BE2C (cell line): Measurements from ENCODE around the gene SFMBT2.

Experiments
- DNase-seq: peaks from one replicate; pipeline ENCODE4 v3.0.0-alpha.2; 2020
- H3K27me3 ChIP-seq: fragments of 250-450 bp; sonication (Bioruptor Pico); 2 replicates; pipeline ENCODE4 v1.5.1; 2020; ENCODE audit warnings: mild to moderate bottlenecking
- H3K36me3 ChIP-seq: fragments of 250-450 bp; sonication (Bioruptor Pico); 2 replicates; pipeline ENCODE4 v1.5.1; 2020; ENCODE audit warnings: mild to moderate bottlenecking
- H3K4me1 ChIP-seq: fragments of 250-450 bp; sonication (Bioruptor Pico); 2 replicates; pipeline ENCODE4 v1.5.1; 2020
- H3K4me3 ChIP-seq: 2 replicates; pipeline ENCODE4 v1.5.1; 2011; ENCODE audit warnings: low read depth, low read length
- H3K9me3 ChIP-seq: fragments of 250-450 bp; sonication (Bioruptor Pico); 2 replicates; pipeline ENCODE4 v1.5.1; 2020
- CTCF ChIP-seq: IDR thresholded peaks from 2 replicates; pipeline ENCODE4 v1.5.1; 2012; ENCODE audit warnings: mild to moderate bottlenecking, low read depth, low read length

SFMBT2 gene

DNA sequence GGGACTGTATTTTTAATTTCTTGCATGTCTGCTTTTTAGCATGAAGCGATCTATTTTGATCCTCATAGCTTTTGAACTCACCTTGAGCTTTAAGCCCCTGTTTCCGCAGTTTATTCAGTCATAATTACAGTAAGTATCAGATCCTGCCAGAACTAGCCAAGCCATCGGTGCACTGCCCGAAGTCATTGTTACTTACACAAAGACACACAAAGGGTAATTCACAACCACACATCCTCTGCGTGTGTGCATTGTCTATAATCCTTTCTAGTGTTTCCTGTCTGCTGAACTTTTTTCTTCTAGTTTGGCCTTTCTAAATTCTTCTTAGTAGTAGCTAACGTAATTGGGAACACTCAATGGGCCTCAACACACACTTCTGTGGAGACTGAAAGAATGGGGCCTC lies 133.0 kb downstream of the SFMBT2 start:
- H3K4me1 ChIP-seq = 0 out of 2 replicates have a peak, but pooled peaks cover 3% of the 10 kb centered on the region
- H3K4me3 ChIP-seq = no peak overlapping the region
- no peak for TF ChIP-seq CTCF
- peaks cover 13% of the 10 kb centered on the region for H3K36me3 ChIP-seq
- no peak for DNase-seq
- no peaks in the 10 kb centered on the region for H3K27me3 ChIP-seq
- no peaks in the 10 kb centered on the region; the same call in 1 of the 2 replicates for H3K9me3 ChIP-seq

- Histone ChIP-seq H3K4me3 (no peak overlapping the region), H3K36me3 (peaks cover 13% of the 10 kb centered on the region), H3K9me3 (no peaks in the 10 kb centered on the region; the same call in 1 of the 2 replicates), H3K27me3 (no peaks in the 10 kb centered on the region), H3K4me1 (0 out of 2 replicates have a peak, but pooled peaks cover 3% of the 10 kb centered on the region)
- no peak for TF ChIP-seq CTCF
- no peak for DNase-seq
Measured at GRCh38 chr10:7277432-7277831, 133.4 kb downstream of the SFMBT2 start.

GRCh38 chr10:7275761-7276440 lies 134.9 kb downstream of the SFMBT2 start:
- no peak for DNase-seq
- Histone ChIP-seq H3K9me3 (no peaks in the 10 kb centered on the region; the same call in 1 of the 2 replicates), H3K4me3 (no peak overlapping the region), H3K27me3 (no peaks in the 10 kb centered on the region), H3K4me1 (0 out of 2 replicates have a peak, but pooled peaks cover 3% of the 10 kb centered on the region), H3K36me3 (peaks cover 13% of the 10 kb centered on the region)
- TF ChIP-seq CTCF = no peak

DNA sequence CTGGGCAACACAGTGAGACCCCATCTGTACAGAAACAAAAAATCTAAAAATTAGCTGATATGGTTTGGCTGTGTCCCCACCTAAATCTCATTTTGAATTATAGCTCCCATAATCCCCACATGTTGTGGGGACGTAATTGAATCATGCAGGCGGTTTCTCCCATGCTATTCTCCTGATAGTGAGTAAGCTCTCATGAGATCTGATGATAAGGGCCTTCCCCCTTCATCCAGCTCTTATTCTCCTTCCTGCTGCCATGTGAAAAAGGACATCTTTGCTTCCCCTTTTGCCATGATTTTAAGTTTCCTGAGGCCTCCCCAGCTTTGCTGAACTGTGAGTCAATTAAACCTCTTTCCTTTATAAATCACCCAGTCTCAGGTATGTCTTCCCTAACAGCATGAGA lies 136.5 kb downstream of the SFMBT2 start:
- Histone ChIP-seq H3K4me1 (peaks cover 3% of the 10 kb centered on the region; the same call in 1 of the 2 replicates), H3K27me3 (no peaks in the 10 kb centered on the region), H3K36me3 (peaks cover 13% of the 10 kb centered on the region), H3K9me3 (no peaks in the 10 kb centered on the region; the same call in 1 of the 2 replicates), H3K4me3 (no peak overlapping the region)
- DNase-seq = no peak
- TF ChIP-seq CTCF = no peak

GRCh38 chr10:7272008-7272407 lies 138.8 kb downstream of the SFMBT2 start:
- Histone ChIP-seq H3K27me3 (no peaks in the 10 kb centered on the region), H3K4me1 (peaks cover 19% of the 10 kb centered on the region), H3K36me3 (peaks cover 13% of the 10 kb centered on the region), H3K4me3 (no peak overlapping the region), H3K9me3 (no peaks in the 10 kb centered on the region; the same call in 1 of the 2 replicates)
- no peak for TF ChIP-seq CTCF
- no peak for DNase-seq

DNA sequence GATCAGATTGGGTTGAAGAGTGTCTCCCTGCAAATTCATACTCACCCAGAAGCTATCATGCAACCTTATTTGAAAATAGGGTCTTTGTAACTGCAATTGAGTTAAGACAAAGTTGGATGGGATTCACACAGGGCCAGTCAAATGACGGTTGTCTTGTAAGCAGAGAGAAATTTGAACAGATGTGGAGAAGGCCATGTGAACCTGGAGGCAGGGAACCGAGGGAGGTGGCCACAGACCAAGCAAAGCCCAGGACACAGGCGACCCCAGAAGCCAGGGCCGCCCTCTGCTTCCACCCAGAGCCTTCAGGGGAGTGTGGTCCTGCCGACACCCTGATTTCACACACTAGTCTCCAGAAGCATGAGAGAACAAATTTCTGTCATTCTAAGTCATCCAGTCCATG lies 140.8 kb downstream of the SFMBT2 start:
- Histone ChIP-seq H3K4me3 (no peak overlapping the region), H3K36me3 (peaks cover 5% of the 10 kb centered on the region), H3K9me3 (no peaks in the 10 kb centered on the region; the same call in 1 of the 2 replicates), H3K27me3 (no peaks in the 10 kb centered on the region), H3K4me1 (peaks cover 22% of the 10 kb centered on the region)
- TF ChIP-seq CTCF = no peak
- DNase-seq = no peak
